ENCODE results near the gene CSGALNACT2. TPM values are rescaled to one million over a fixed set of nuclear protein-coding genes. Genes with fewer than 3 reads are reported as not detected.

Gene CSGALNACT2
- total and polyA plus RNA-seq, 7 donors: 10.2 to 33.1 (median 18.9) TPM

- intact Hi-C loops (cut with DNase I): no loop called here
- WGBS, 3 donors: 88 to 91% (median 89%) methylated on average over 15 of the region's 15 CpGs
- Histone ChIP-seq H3K27ac (no peak overlapping the region), H3K4me3 (no peak overlapping the region), H3K27me3 (ENCODE audit: insufficient read depth in 3 of 3, low read length in 2 of 3) (no peaks in the 10 kb centered on the region), H3K4me1 (no peaks in the 10 kb centered on the region), H3K9me3 (no peaks in the 10 kb centered on the region), H3K36me3 (ENCODE audit: insufficient read depth in 1 of 2, low read depth in 1 of 2) (no peaks in the 10 kb centered on the region)
- DNase-seq (no peak), ATAC-seq (no peak)
- TF ChIP-seq CTCF (IDR thresholded peaks at IDR 0.05): no peak
These were observed 61.7 kb downstream of the CSGALNACT2 start for GRCh38 chr10:43199684-43200537.

GRCh38 chr10:43200538-43201390 is 62.5 kb downstream of the CSGALNACT2 start:
- Histone ChIP-seq H3K9me3 (no peaks in the 10 kb centered on the region), H3K4me1 (no peaks in the 10 kb centered on the region), H3K4me3 (no peak overlapping the region), H3K27ac (no peak overlapping the region), H3K36me3 (ENCODE audit: insufficient read depth in 1 of 2, low read depth in 1 of 2) (no peaks in the 10 kb centered on the region), H3K27me3 (ENCODE audit: insufficient read depth in 3 of 3, low read length in 2 of 3) (no peaks in the 10 kb centered on the region)
- TF ChIP-seq CTCF (IDR thresholded peaks at IDR 0.05): no peak
- 91 to 94% (median 93%) methylated on average over 13 of the region's 13 CpGs for WGBS, 3 donors
- DNase-seq (peak in 1 of 2 donors; percentile 32), ATAC-seq (no peak)
- intact Hi-C loops (cut with DNase I): no loop called here

- TF ChIP-seq CTCF (IDR thresholded peaks at IDR 0.05): no peak
- DNase-seq (peak; percentile 16 to 35), ATAC-seq (no peak)
- no peaks in the 10 kb centered on the region for H3K4me1 ChIP-seq
- intact Hi-C loops (cut with DNase I): no loop called here
- no peaks in the 10 kb centered on the region for H3K9me3 ChIP-seq
- H3K4me3 ChIP-seq: no peak overlapping the region
- no peaks in the 10 kb centered on the region for H3K27me3 ChIP-seq (ENCODE audit: insufficient read depth in 3 of 3, low read length in 2 of 3)
- H3K36me3 ChIP-seq (ENCODE audit: insufficient read depth in 1 of 2, low read depth in 1 of 2): no peaks in the 10 kb centered on the region
- 83 to 85% (median 84%) methylated on average over 11 of the region's 11 CpGs for WGBS, 3 donors
- no peak overlapping the region for H3K27ac ChIP-seq
These were observed 63.4 kb downstream of the CSGALNACT2 start for GRCh38 chr10:43201545-43202131.

GRCh38 chr10:43202224-43202656 is 64.0 kb downstream of the CSGALNACT2 start:
- intact Hi-C loops (cut with DNase I): no loop called here
- Histone ChIP-seq H3K4me1 (no peaks in the 10 kb centered on the region), H3K36me3 (ENCODE audit: insufficient read depth in 1 of 2, low read depth in 1 of 2) (no peaks in the 10 kb centered on the region), H3K4me3 (peak overlapping the region; percentile 52), H3K9me3 (no peaks in the 10 kb centered on the region), H3K27ac (no peak overlapping the region), H3K27me3 (ENCODE audit: insufficient read depth in 3 of 3, low read length in 2 of 3) (no peaks in the 10 kb centered on the region)
- 3 to 4% (median 4%) methylated on average over 20 to 29 of the region's 29 CpGs for WGBS, 3 donors
- peak; percentile 36 for TF ChIP-seq CTCF (IDR thresholded peaks at IDR 0.05)
- DNase-seq (peak in 1 of 2 donors; percentile 59), ATAC-seq (peak in 3 of 4 donors; percentile 39 to 63 (median 51))

Measured in psoas muscle (tissue), 8 donors.